Karpas-422 (cell line): Measurements from ENCODE around the gene LGALSL. TPM values are rescaled to one million over a fixed set of nuclear protein-coding genes. Genes with fewer than 3 reads are reported as not detected.

ENCODE experiments used
- DNase-seq: peaks from one replicate; pipeline ENCODE4 v3.0.0-alpha.2; 2015
- H2AFZ ChIP-seq: fragments of 200-600 bp; sonication (generic); 2 replicates; pipeline ENCODE4 v1.6.1; 2014; ENCODE audit warnings: antibody characterized with exemption, low read length, mixed read lengths
- H3K27ac ChIP-seq: fragments of 200-600 bp; sonication (generic); 2 replicates; pipeline ENCODE4 v1.5.1; 2014; ENCODE audit warnings: mild to moderate bottlenecking, low read length, moderate library complexity
- H3K27me3 ChIP-seq: fragments of 200-600 bp; sonication (generic); 2 replicates; pipeline ENCODE4 v1.6.1; 2014; ENCODE audit warnings: low read length, mixed read lengths
- H3K36me3 ChIP-seq: fragments of 200-600 bp; sonication (generic); 2 replicates; pipeline ENCODE4 v1.6.1; 2014; ENCODE audit warnings: low read length, mixed read lengths; ENCODE audit not compliant: insufficient read depth
- H3K4me1 ChIP-seq: fragments of 200-600 bp; sonication (generic); 2 replicates; pipeline ENCODE4 v1.6.1; 2014; ENCODE audit warnings: mild to moderate bottlenecking, low read length, mixed read lengths
- H3K4me2 ChIP-seq: fragments of 200-600 bp; sonication (generic); 2 replicates; pipeline ENCODE4 v1.6.1; 2014; ENCODE audit warnings: low read length, low read depth, mild to moderate bottlenecking; ENCODE audit not compliant: poor library complexity, severe bottlenecking
- H3K4me3 ChIP-seq: fragments of 200-600 bp; sonication (generic); 2 replicates; pipeline ENCODE4 v1.5.1; 2014; ENCODE audit warnings: mild to moderate bottlenecking, antibody characterized with exemption, low read length, mixed read lengths
- H3K79me2 ChIP-seq: fragments of 200-600 bp; sonication (generic); 2 replicates; pipeline ENCODE4 v1.6.1; 2014; ENCODE audit warnings: mild to moderate bottlenecking, low read length, mixed read lengths
- H3K9ac ChIP-seq: fragments of 200-600 bp; sonication (generic); 2 replicates; pipeline ENCODE4 v1.6.0; 2014; ENCODE audit warnings: low read length
- H3K9me2 ChIP-seq: fragments of 200-600 bp; sonication (generic), shearing (Covaris generic); replicated peaks from 2 replicates; pipeline ENCODE4 v1.6.0; 2014; ENCODE audit warnings: mild to moderate bottlenecking, low read length, moderate library complexity; ENCODE audit not compliant: insufficient read depth
- H3K9me3 ChIP-seq: fragments of 300-700, 200-600 bp; sonication (generic); 2 replicates; pipeline ENCODE4 v1.6.1; 2014; ENCODE audit warnings: low read length, mixed read lengths
- H4K20me1 ChIP-seq: fragments of 200-600 bp; sonication (generic); 2 replicates; pipeline ENCODE4 v1.6.1; 2014; ENCODE audit warnings: mild to moderate bottlenecking, antibody characterized with exemption, low read length, low read depth; ENCODE audit not compliant: insufficient read depth
- total RNA-seq: library from RNA; depleted of rRNA; stranded (reverse); fragments of >200 nt; shearing (Covaris generic); gene quantifications from 2 replicates; pipeline ENCODE4 v1.2.3, GENCODE V29; 2014; ENCODE audit warnings: low replicate concordance

The LGALSL gene
- total RNA-seq, 1 experiment from 2014 or later: 2.9 TPM

DNA sequence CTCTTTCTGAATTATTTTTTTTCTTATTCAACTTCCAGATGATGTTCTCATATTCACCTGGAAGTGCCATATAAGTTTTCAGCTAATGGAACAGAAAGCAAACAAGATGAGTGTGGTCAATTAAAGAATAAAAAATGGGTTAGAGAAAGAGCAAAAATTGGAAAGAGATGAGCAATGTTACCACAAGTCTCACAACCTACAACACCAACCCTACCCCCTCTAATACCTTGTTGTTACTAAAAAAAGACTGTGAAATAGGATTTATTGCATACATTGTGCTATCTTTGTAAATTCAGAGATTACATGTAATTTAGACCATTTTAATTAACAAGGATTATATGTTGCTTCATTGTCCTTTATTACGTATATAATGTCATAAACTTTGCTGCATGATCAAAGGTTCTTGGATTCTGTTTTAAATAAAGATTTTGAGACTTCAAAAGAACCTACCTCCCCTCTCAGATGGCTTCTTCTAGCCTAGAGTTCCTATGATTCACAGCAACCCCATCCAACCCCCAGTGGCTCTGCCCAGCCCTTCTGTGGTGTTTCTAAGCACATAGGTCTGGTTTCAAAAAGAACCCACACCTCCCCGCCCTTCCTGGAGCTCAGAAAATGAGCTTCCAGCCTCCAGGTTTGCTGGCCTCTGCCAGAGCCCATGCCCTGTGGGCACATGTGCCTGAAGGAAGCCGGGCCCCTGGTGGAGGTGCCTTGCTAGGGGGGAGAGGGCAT lies 24.7 kb downstream of the LGALSL start:
- no peaks in the 10 kb centered on the region for H3K9me2 ChIP-seq
- H3K4me3 ChIP-seq: no peak overlapping the region
- H3K27me3 ChIP-seq: no peaks in the 10 kb centered on the region
- H3K9ac ChIP-seq: no peak overlapping the region
- no peak overlapping the region for H3K4me2 ChIP-seq
- DNase-seq: no peak
- no peak overlapping the region for H3K27ac ChIP-seq
- no peaks in the 10 kb centered on the region for H3K36me3 ChIP-seq
- no peak overlapping the region for H2AFZ ChIP-seq
- H3K4me1 ChIP-seq: peaks cover 6% of the 10 kb centered on the region
- no peaks in the 10 kb centered on the region for H4K20me1 ChIP-seq
- no peaks in the 10 kb centered on the region for H3K9me3 ChIP-seq
- no peaks in the 10 kb centered on the region for H3K79me2 ChIP-seq

DNA sequence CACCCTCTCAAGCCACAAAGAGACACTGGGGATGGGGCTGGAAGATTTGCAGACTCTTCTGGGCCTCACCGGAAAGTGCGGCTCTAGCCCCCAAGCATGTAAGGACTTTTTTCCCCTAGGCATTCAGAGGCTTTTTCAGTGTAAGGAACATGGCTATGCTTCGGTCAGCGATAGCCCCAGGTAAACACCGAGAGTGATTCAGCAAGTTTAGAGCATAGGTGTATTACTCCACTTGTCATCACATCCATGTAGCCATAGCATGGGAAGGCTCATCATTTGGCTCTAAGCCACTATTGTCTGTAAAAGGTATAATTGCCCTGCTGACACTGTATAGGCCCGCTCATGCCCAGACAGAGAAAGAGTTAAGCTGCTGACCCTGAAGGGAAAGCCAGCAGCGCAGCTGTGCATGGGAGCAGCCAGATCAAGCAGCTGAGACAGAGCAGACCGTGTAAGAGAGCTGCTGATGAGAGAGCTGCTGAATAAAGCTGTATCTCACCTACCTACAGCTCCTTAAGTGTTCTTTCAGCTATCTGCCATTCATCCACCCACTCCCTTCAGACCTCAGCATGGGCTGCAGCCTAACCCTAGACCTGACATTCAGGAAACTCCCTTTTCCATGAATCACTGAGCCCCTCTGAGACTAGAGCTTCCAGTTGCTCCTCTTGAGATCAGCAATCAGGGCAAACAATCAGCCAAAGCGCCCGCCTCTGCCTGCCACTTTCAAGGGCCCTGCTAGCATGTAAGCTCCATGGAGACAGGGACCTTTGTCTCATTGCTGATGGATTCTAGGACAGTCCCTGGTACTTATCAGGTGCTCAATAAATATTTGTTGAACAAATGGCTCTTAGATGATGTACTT lies 25.5 kb downstream of the LGALSL start:
- no peaks in the 10 kb centered on the region for H3K27me3 ChIP-seq
- no peaks in the 10 kb centered on the region for H3K9me3 ChIP-seq
- no peak overlapping the region for H3K4me2 ChIP-seq
- no peaks in the 10 kb centered on the region for H4K20me1 ChIP-seq
- H3K9me2 ChIP-seq: no peaks in the 10 kb centered on the region
- no peaks in the 10 kb centered on the region for H3K36me3 ChIP-seq
- peaks cover 1% of the 10 kb centered on the region for H3K4me1 ChIP-seq
- no peak overlapping the region for H3K27ac ChIP-seq
- no peak overlapping the region for H2AFZ ChIP-seq
- DNase-seq: no peak
- H3K9ac ChIP-seq: no peak overlapping the region
- no peak overlapping the region for H3K4me3 ChIP-seq
- H3K79me2 ChIP-seq: no peaks in the 10 kb centered on the region

GRCh38 chr2:64481665-64482064 lies 27.7 kb downstream of the LGALSL start:
- H3K4me3 ChIP-seq: no peak overlapping the region
- H3K9me3 ChIP-seq: no peaks in the 10 kb centered on the region
- no peak overlapping the region for H3K9ac ChIP-seq
- no peaks in the 10 kb centered on the region for H3K9me2 ChIP-seq
- H3K27me3 ChIP-seq: no peaks in the 10 kb centered on the region
- no peaks in the 10 kb centered on the region for H3K4me1 ChIP-seq
- no peak overlapping the region for H2AFZ ChIP-seq
- H3K36me3 ChIP-seq: no peaks in the 10 kb centered on the region
- H3K79me2 ChIP-seq: no peaks in the 10 kb centered on the region
- no peak overlapping the region for H3K27ac ChIP-seq
- H3K4me2 ChIP-seq: no peak overlapping the region
- no peaks in the 10 kb centered on the region for H4K20me1 ChIP-seq
- no peak for DNase-seq

- no peak overlapping the region for H3K9ac ChIP-seq
- no peaks in the 10 kb centered on the region for H3K9me3 ChIP-seq
- no peak for DNase-seq
- H4K20me1 ChIP-seq: no peaks in the 10 kb centered on the region
- no peak overlapping the region for H3K4me3 ChIP-seq
- H3K4me2 ChIP-seq: no peak overlapping the region
- H3K4me1 ChIP-seq: no peaks in the 10 kb centered on the region; the same call in 1 of the 2 replicates
- H3K27ac ChIP-seq: no peak overlapping the region
- no peak overlapping the region for H2AFZ ChIP-seq
- no peaks in the 10 kb centered on the region for H3K79me2 ChIP-seq
- H3K27me3 ChIP-seq: no peaks in the 10 kb centered on the region
- no peaks in the 10 kb centered on the region for H3K9me2 ChIP-seq
- no peaks in the 10 kb centered on the region for H3K36me3 ChIP-seq
Observed at GRCh38 chr2:64482243-64482642, 28.3 kb downstream of the LGALSL start.

- Histone ChIP-seq H3K9me2 (no peaks in the 10 kb centered on the region), H3K36me3 (no peaks in the 10 kb centered on the region), H3K9ac (no peak overlapping the region), H3K27ac (no peak overlapping the region), H3K27me3 (no peaks in the 10 kb centered on the region), H4K20me1 (no peaks in the 10 kb centered on the region), H3K4me2 (no peak overlapping the region), H3K4me1 (no peaks in the 10 kb centered on the region; the same call in 1 of the 2 replicates), H3K79me2 (no peaks in the 10 kb centered on the region), H3K9me3 (no peaks in the 10 kb centered on the region), H3K4me3 (no peak overlapping the region), H2AFZ (no peak overlapping the region)
- no peak for DNase-seq
Observed at GRCh38 chr2:64482765-64483504, 29.0 kb downstream of the LGALSL start.

DNA sequence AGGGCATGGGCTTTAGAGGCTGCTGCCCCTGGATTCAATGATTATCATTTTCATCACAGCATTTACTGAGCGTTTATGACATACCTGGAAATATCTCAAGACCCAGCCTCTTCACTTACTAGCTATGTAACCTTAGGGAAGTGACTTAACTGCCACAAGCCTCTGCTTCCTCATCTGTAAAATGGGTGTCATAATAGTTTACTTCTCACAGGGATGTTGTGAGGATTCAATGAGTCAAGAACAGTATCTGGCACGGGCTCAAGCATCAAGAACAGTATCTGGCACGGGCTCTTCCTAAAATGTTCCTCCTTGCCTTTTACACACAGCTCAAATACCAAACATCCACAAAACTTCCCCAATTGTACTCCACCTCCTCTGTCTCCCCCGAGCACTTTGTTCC lies 31.4 kb downstream of the LGALSL start:
- no peak for DNase-seq
- Histone ChIP-seq H3K9ac (no peak overlapping the region), H3K27ac (no peak overlapping the region), H3K79me2 (no peaks in the 10 kb centered on the region), H3K9me3 (no peaks in the 10 kb centered on the region), H3K9me2 (no peaks in the 10 kb centered on the region), H3K4me2 (no peak overlapping the region), H3K4me1 (peaks cover 4% of the 10 kb centered on the region), H3K36me3 (no peaks in the 10 kb centered on the region), H3K27me3 (no peaks in the 10 kb centered on the region), H4K20me1 (no peaks in the 10 kb centered on the region), H2AFZ (no peak overlapping the region), H3K4me3 (no peak overlapping the region)

DNA sequence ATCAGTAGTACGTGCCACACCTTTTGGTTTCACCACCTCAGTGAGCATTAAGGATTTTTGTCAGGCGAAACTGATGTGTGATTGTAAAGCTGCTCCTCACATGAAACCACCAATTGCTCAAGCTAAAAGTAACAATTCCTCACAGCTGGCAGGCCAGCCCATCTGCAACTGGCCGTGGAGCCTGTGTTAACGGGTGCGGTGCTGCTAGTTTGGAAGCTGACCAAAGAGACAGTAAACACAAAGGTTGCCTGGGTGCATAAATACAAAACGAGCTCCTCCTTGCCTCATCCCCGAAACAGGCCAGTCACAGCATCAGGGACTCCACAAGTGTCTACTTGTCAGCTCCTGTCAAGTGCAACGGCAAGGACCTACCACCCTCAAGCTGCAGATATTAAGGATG lies 32.0 kb downstream of the LGALSL start:
- Histone ChIP-seq H3K79me2 (no peaks in the 10 kb centered on the region), H2AFZ (no peak overlapping the region), H3K27me3 (no peaks in the 10 kb centered on the region), H3K9me2 (no peaks in the 10 kb centered on the region), H3K9ac (no peak overlapping the region), H4K20me1 (no peaks in the 10 kb centered on the region), H3K36me3 (no peaks in the 10 kb centered on the region), H3K27ac (no peak overlapping the region), H3K4me2 (no peak overlapping the region), H3K4me3 (no peak overlapping the region), H3K9me3 (no peaks in the 10 kb centered on the region), H3K4me1 (peaks cover 4% of the 10 kb centered on the region)
- DNase-seq: no peak
